ENCODE results near the gene MYLIP.

MYLIP gene

GRCh38 chr6:16139556-16139955 is 10.7 kb downstream of the MYLIP start:
- no peak for DNase-seq (ENCODE audit: low read depth, low spot score)

GRCh38 chr6:16140607-16141006 is 11.7 kb downstream of the MYLIP start:
- DNase-seq (ENCODE audit: low read depth, low spot score), result no peak

GRCh38 chr6:16141514-16141913 is 12.6 kb downstream of the MYLIP start:
- no peak for DNase-seq (ENCODE audit: low read depth, low spot score)

- no peak for DNase-seq (ENCODE audit: low read depth, low spot score)
Observed at GRCh38 chr6:16145038-16145437, 16.2 kb downstream of the MYLIP start.

GRCh38 chr6:16146028-16146427 is 17.1 kb downstream of the MYLIP start:
- no peak for DNase-seq (ENCODE audit: low read depth, low spot score)

- no peak for DNase-seq (ENCODE audit: low read depth, low spot score)
Observed at GRCh38 chr6:16146527-16146955, 17.7 kb downstream of the MYLIP start.

GRCh38 chr6:16148498-16148897 is 19.6 kb downstream of the MYLIP start:
- DNase-seq (ENCODE audit: low read depth, low spot score), result no peak

GRCh38 chr6:16149305-16149704 is 20.4 kb downstream of the MYLIP start:
- no peak for DNase-seq (ENCODE audit: low read depth, low spot score)

- no peak for DNase-seq (ENCODE audit: low read depth, low spot score)
Observed at GRCh38 chr6:16150098-16150497, 21.2 kb downstream of the MYLIP start.

GRCh38 chr6:16153211-16153820 is 24.4 kb downstream of the MYLIP start:
- no peak for DNase-seq (ENCODE audit: low read depth, low spot score)

- peak; percentile 79 for DNase-seq (ENCODE audit: low read depth, low spot score)
Observed at GRCh38 chr6:16154904-16155303, 26.0 kb downstream of the MYLIP start.

- no peak for DNase-seq (ENCODE audit: low read depth, low spot score)
Observed at GRCh38 chr6:16157492-16157891, 28.6 kb downstream of the MYLIP start.

- DNase-seq (ENCODE audit: low read depth, low spot score), result no peak
Observed at GRCh38 chr6:16157909-16158308, 29.0 kb downstream of the MYLIP start.

GRCh38 chr6:16158943-16159557 is 30.2 kb downstream of the MYLIP start:
- no peak for DNase-seq (ENCODE audit: low read depth, low spot score)

- DNase-seq (ENCODE audit: low read depth, low spot score), result no peak
Observed at GRCh38 chr6:16160794-16161193, 31.9 kb downstream of the MYLIP start.

- DNase-seq (ENCODE audit: low read depth, low spot score), result no peak
Observed at GRCh38 chr6:16162003-16162402, 33.1 kb downstream of the MYLIP start.

- no peak for DNase-seq (ENCODE audit: low read depth, low spot score)
Observed at GRCh38 chr6:16163066-16163465, 34.2 kb downstream of the MYLIP start.

GRCh38 chr6:16163535-16164300 is 34.8 kb downstream of the MYLIP start:
- DNase-seq (ENCODE audit: low read depth, low spot score), result no peak

GRCh38 chr6:16165641-16166040 is 36.8 kb downstream of the MYLIP start:
- DNase-seq (ENCODE audit: low read depth, low spot score), result no peak

GRCh38 chr6:16166871-16167608 is 38.2 kb downstream of the MYLIP start:
- DNase-seq (ENCODE audit: low read depth, low spot score), result peak; percentile 45

- no peak for DNase-seq (ENCODE audit: low read depth, low spot score)
Observed at GRCh38 chr6:16168121-16168520, 39.2 kb downstream of the MYLIP start.

- DNase-seq (ENCODE audit: low read depth, low spot score), result peak; percentile 57
Observed at GRCh38 chr6:16168858-16169257, 40.0 kb downstream of the MYLIP start.
